ENCODE results near the gene LRRC17. TPM values are rescaled to one million over a fixed set of nuclear protein-coding genes. Genes with fewer than 3 reads are reported as not detected.
"Not testable (repeated sequence)": the region's sequence is repeated elsewhere in the genome, so short reads cannot be mapped to it uniquely, and the experiment has no call there.

Gene LRRC17
- total and polyA plus RNA-seq, 8 donors: 2.2 to 27.9 (median 2.7) TPM; not detected in 3

DNA sequence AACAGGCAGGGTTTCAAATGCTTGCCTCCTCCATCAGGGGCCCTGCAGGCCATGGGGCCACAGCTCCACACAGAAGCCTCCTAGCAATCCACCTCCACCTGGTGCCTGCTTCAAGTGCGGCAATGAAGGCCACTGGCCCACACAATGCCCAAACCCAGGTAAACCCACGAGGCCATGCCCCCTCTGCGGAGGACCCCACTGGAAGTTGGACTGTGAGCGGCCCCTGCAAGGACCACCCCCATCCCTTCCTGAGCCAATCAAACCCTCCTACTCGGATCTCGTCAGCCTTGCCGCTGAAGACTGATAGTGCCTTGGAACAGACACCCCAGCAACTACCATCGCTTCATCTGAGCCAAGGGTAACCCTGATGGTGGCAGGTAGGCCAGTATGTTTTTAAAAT is 63.1 kb downstream of the LRRC17 start:
- Histone ChIP-seq H3K36me3 (no peaks in the 10 kb centered on the region), H3K4me1 (no peaks in the 10 kb centered on the region), H3K27me3 (no peaks in the 10 kb centered on the region), H3K27ac (no peak overlapping the region), H3K9me3 (peaks cover 0 to 6% (median 0%) of the 10 kb centered on the region in 4 donors), H3K4me3 (no peak overlapping the region)
- DNase-seq: no peak
- 86 to 89% (median 87%) methylated on average over 8 of the region's 8 CpGs for WGBS, 5 donors
- no peak for TF ChIP-seq POLR2AphosphoS5 (IDR thresholded peaks at IDR 0.05)
- TF ChIP-seq POLR2A (IDR thresholded peaks at IDR 0.05): no peak
- no peak for TF ChIP-seq CTCF (IDR thresholded peaks at IDR 0.05)
- TF ChIP-seq EP300 (IDR thresholded peaks at IDR 0.05): no peak
- intact Hi-C loops (cut with DNase I; ENCODE audit: low total_unique reads): no loop called here

GRCh38 chr7:102976493-102976892 is 63.7 kb downstream of the LRRC17 start:
- intact Hi-C loops (cut with DNase I; ENCODE audit: low total_unique reads): no loop called here
- 94 to 97% (median 97%) methylated on average over 8 of the region's 8 CpGs for WGBS, 5 donors
- Histone ChIP-seq H3K9me3 (peaks cover 0 to 6% (median 0%) of the 10 kb centered on the region in 4 donors), H3K36me3 (no peaks in the 10 kb centered on the region), H3K27me3 (no peaks in the 10 kb centered on the region), H3K27ac (no peak overlapping the region), H3K4me3 (no peak overlapping the region), H3K4me1 (no peaks in the 10 kb centered on the region)
- TF ChIP-seq POLR2AphosphoS5 (IDR thresholded peaks at IDR 0.05) (no peak), POLR2A (IDR thresholded peaks at IDR 0.05) (no peak), CTCF (IDR thresholded peaks at IDR 0.05) (no peak), EP300 (IDR thresholded peaks at IDR 0.05) (no peak)
- no peak for DNase-seq

DNA sequence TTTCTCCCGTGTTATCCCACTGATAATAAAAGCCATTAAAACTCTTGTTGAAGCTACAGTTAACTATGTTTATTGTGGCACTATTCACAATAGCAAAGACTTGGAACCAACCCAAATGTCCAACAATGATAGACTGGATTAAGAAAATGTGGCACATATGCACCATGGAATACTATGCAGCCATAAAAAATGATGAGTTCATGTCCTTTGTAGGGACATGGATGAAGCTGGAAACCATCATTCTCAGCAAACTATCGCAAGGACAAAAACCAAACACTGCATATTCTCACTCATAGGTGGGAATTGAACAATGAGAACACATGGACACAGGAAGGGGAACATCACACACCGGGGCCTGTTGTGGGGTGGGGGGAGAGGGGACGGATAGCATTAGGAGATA is 64.8 kb downstream of the LRRC17 start:
- DNase-seq; H3K4me1 ChIP-seq; H3K36me3 ChIP-seq; H3K27ac ChIP-seq; intact Hi-C loops (cut with DNase I; ENCODE audit: low total_unique reads); H3K4me3 ChIP-seq; H3K9me3 ChIP-seq; H3K27me3 ChIP-seq: not testable (repeated sequence)
- 83 to 94% (median 89%) methylated on average over 3 to 4 of the region's 4 CpGs for whole genome bisulfite sequencing, 5 donors

DNA sequence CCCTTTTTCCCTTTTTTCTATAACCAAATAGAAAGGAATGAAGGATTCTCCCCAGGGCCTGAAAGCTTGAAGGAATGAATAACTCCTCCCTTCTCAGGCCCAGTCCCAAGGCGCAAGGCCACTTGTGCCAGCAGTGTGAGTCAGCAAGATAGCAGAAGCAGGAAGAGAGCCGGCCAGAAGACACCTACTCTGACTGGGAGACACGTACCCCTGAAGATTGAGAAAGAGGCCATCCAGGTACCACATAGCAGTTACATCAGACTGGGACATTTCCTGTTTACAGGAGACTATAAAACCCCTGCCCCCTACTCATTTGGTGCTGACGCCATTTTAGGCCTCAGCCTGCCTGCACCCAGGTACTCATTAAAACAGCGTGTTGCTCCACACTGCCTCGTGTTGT is 65.5 kb downstream of the LRRC17 start:
- peaks cover 0 to 6% (median 0%) of the 10 kb centered on the region in 4 donors for H3K9me3 ChIP-seq
- H3K4me3 ChIP-seq: no peak overlapping the region
- no peaks in the 10 kb centered on the region for H3K4me1 ChIP-seq
- H3K36me3 ChIP-seq: no peaks in the 10 kb centered on the region
- no peak overlapping the region for H3K27ac ChIP-seq
- 62 to 74% (median 71%) methylated on average over 6 of the region's 6 CpGs for WGBS, 5 donors
- TF ChIP-seq POLR2AphosphoS5 (IDR thresholded peaks at IDR 0.05) (no peak), POLR2A (IDR thresholded peaks at IDR 0.05) (no peak), CTCF (IDR thresholded peaks at IDR 0.05) (no peak), EP300 (IDR thresholded peaks at IDR 0.05) (no peak)
- peak in 1 of 2 donors; percentile 69 for DNase-seq
- intact Hi-C loops (cut with DNase I; ENCODE audit: low total_unique reads): no loop called here
- no peaks in the 10 kb centered on the region for H3K27me3 ChIP-seq

GRCh38 chr7:102979670-102980069 is 66.9 kb downstream of the LRRC17 start:
- DNase-seq: no peak
- H3K27ac ChIP-seq: no peak overlapping the region
- H3K4me1 ChIP-seq: no peaks in the 10 kb centered on the region
- H3K27me3 ChIP-seq: no peaks in the 10 kb centered on the region
- H3K9me3 ChIP-seq: peaks cover 0 to 6% (median 0%) of the 10 kb centered on the region in 4 donors
- intact Hi-C loops (cut with DNase I; ENCODE audit: low total_unique reads): no loop called here
- TF ChIP-seq EP300 (IDR thresholded peaks at IDR 0.05): no peak
- no peak for TF ChIP-seq POLR2AphosphoS5 (IDR thresholded peaks at IDR 0.05)
- TF ChIP-seq CTCF (IDR thresholded peaks at IDR 0.05): no peak
- no peak for TF ChIP-seq POLR2A (IDR thresholded peaks at IDR 0.05)
- no peak overlapping the region for H3K4me3 ChIP-seq
- H3K36me3 ChIP-seq: no peaks in the 10 kb centered on the region
